Nephron (organoid): Measurements from ENCODE around the gene C19orf81.

Experiments
- H3K27ac Mint-ChIP-seq, 3 experiments: 2 replicates each; pipeline ENCODE4 v1.8.0; 2020; ENCODE audit warnings: mixed read lengths in 3 of 3, mild to moderate bottlenecking in 2 of 3, moderate library complexity in 1 of 3
- H3K27me3 Mint-ChIP-seq: 2 replicates; pipeline ENCODE4 v1.8.0; 2021; ENCODE audit warnings: low read depth, mild to moderate bottlenecking, moderate library complexity, mixed read lengths
- H3K36me3 Mint-ChIP-seq: 2 replicates; pipeline ENCODE4 v1.8.0; 2020; ENCODE audit warnings: low read depth, mixed read lengths
- H3K4me1 Mint-ChIP-seq: 2 replicates; pipeline ENCODE4 v1.8.0; 2020; ENCODE audit warnings: mixed read lengths
- H3K4me3 Mint-ChIP-seq, 3 experiments: 2 replicates each; pipeline ENCODE4 v1.8.0; 2020; ENCODE audit warnings: mild to moderate bottlenecking in 3 of 3, mixed read lengths in 3 of 3, moderate library complexity in 2 of 3
- H3K9me3 Mint-ChIP-seq: 2 replicates; pipeline ENCODE4 v1.8.0; 2020; ENCODE audit warnings: mixed read lengths
- CTCF ChIP-seq, 3 experiments: fragments of 200-600 bp; sonication (generic); IDR thresholded peaks; one replicate each; pipeline ENCODE4 v1.5.0; 2021; ENCODE audit warnings: antibody characterized with exemption in 3 of 3; ENCODE audit not compliant: unreplicated experiment in 3 of 3

C19orf81 gene

GRCh38 chr19:50624949-50625600, 24.2 kb upstream of the C19orf81 start:
- no peaks in the 10 kb centered on the region for H3K27me3 Mint-ChIP-seq
- no peak overlapping the region for H3K27ac Mint-ChIP-seq
- H3K4me1 Mint-ChIP-seq: peaks cover 5% of the 10 kb centered on the region
- no peak overlapping the region for H3K4me3 Mint-ChIP-seq
- H3K9me3 Mint-ChIP-seq: no peaks in the 10 kb centered on the region
- TF ChIP-seq CTCF (IDR thresholded peaks at IDR 0.05; ENCODE audit: unreplicated experiment in 3 of 3): no peak
- no peaks in the 10 kb centered on the region for H3K36me3 Mint-ChIP-seq

DNA sequence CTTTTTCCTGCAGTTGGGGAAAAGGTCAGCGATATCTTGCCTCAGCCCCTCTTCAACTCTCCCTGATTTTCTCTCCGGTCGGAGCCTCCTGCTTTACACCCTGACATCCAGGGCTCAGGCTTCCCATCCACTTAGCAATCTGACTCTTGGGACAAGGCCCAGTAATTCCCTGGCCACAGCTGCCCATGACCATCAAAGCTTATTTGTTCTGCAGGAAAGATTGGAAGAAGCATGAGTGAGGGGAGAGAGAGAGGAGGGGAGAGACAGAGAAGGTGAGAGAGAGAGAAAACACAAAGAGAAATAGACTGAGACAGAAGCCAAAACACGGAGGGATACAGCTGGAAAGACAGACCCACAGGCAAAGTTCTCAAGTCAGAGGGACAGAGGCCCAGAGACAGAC, 23.2 kb upstream of the C19orf81 start:
- no peak overlapping the region for H3K4me3 Mint-ChIP-seq
- no peaks in the 10 kb centered on the region for H3K9me3 Mint-ChIP-seq
- H3K27ac Mint-ChIP-seq: no peak overlapping the region
- peaks cover 5% of the 10 kb centered on the region for H3K4me1 Mint-ChIP-seq
- TF ChIP-seq CTCF (IDR thresholded peaks at IDR 0.05; ENCODE audit: unreplicated experiment in 3 of 3): no peak
- H3K27me3 Mint-ChIP-seq: no peaks in the 10 kb centered on the region
- H3K36me3 Mint-ChIP-seq: no peaks in the 10 kb centered on the region

DNA sequence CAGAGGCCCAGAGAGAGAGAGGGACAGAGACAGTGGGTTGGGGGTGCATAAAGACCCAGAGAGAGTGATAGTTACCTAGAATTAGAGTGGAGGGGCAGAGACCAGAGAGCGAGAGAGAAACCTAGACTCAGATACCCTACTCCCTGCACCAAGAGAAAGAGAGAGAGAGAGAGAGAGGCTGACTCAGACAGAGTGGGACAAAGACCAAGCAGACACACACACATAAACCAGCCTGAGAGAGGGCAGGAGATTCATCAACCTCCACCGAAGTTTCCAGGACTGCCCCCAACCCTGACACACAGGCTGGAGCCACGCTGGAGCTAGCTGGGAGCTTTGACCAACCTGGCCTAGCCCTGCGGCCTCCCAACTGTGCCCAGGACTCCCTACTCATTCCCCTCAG, 22.4 kb upstream of the C19orf81 start:
- H3K36me3 Mint-ChIP-seq: no peaks in the 10 kb centered on the region
- TF ChIP-seq CTCF (IDR thresholded peaks at IDR 0.05; ENCODE audit: unreplicated experiment in 3 of 3): no peak
- H3K9me3 Mint-ChIP-seq: peaks cover 3% of the 10 kb centered on the region
- H3K4me3 Mint-ChIP-seq: no peak overlapping the region
- peaks cover 5% of the 10 kb centered on the region for H3K4me1 Mint-ChIP-seq
- peaks cover 6% of the 10 kb centered on the region for H3K27me3 Mint-ChIP-seq
- no peak overlapping the region for H3K27ac Mint-ChIP-seq

- Mint-ChIP-seq H3K9me3 (peaks cover 4% of the 10 kb centered on the region), H3K27me3 (peaks cover 8% of the 10 kb centered on the region), H3K36me3 (no peaks in the 10 kb centered on the region), H3K4me3 (no peak overlapping the region), H3K4me1 (peaks cover 5% of the 10 kb centered on the region), H3K27ac (no peak overlapping the region)
- no peak for TF ChIP-seq CTCF (IDR thresholded peaks at IDR 0.05; ENCODE audit: unreplicated experiment in 3 of 3)
Observed at GRCh38 chr19:50628146-50628545, 21.1 kb upstream of the C19orf81 start.

- Mint-ChIP-seq H3K36me3 (no peaks in the 10 kb centered on the region), H3K27ac (no peak overlapping the region), H3K9me3 (peaks cover 7% of the 10 kb centered on the region), H3K27me3 (peaks cover 8% of the 10 kb centered on the region), H3K4me3 (no peak overlapping the region), H3K4me1 (peaks cover 5% of the 10 kb centered on the region)
- TF ChIP-seq CTCF (IDR thresholded peaks at IDR 0.05; ENCODE audit: unreplicated experiment in 3 of 3): no peak
Observed at GRCh38 chr19:50628551-50628950, 20.7 kb upstream of the C19orf81 start.

DNA sequence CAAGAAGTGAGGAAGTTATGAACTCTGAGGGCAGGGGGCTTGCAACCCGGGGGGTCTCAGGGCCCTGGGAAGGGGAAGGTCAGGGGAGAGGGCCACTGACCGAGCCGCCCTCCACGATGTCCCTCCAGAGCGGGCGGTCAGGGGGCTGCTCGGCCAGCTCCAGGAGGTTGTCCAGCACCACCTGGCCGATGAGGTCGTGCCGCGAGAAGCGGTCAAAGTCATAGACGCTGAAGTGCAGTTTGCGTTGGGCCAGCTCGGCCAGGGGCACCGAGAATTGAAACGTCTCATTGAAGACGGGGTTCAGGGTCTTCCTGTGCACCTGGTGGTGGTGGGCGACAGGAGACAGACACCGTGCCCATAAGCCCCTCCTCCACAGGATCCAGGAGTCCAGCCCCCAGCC, 20.1 kb upstream of the C19orf81 start:
- no peaks in the 10 kb centered on the region for H3K36me3 Mint-ChIP-seq
- TF ChIP-seq CTCF (IDR thresholded peaks at IDR 0.05; ENCODE audit: unreplicated experiment in 3 of 3): no peak
- H3K4me1 Mint-ChIP-seq: peaks cover 5% of the 10 kb centered on the region
- no peak overlapping the region for H3K27ac Mint-ChIP-seq
- peaks cover 10% of the 10 kb centered on the region for H3K9me3 Mint-ChIP-seq
- peaks cover 8% of the 10 kb centered on the region for H3K27me3 Mint-ChIP-seq
- no peak overlapping the region for H3K4me3 Mint-ChIP-seq
